ENCODE data around the gene ZFP42. TPM values are rescaled to one million over a fixed set of nuclear protein-coding genes. Genes with fewer than 3 reads are reported as not detected.

ZFP42 gene
- total RNA-seq, 1 experiment from 2014 or later = 0.12 TPM

DNA sequence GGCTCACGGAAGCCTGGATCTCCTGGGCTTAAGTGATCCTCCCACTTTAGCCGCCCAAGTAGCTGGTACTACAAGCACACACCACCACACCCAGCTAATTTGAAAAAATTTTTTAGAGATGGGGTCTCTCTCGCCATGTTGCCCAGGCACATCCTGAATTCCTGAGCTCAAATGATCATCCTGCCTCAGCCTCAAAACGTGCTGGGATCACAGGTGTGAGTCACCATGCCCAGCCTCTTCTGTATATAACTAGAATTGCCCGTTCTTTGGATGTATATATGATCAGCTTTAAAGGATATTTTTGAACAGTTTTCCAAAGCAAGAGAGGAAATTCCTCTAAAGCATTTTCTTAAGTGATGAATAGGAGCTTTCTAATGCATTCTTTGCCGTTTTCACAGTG, 22.7 kb downstream of the ZFP42 start:
- no peak for ATAC-seq
- TF ChIP-seq ZNF274 (IDR thresholded peaks at IDR 0.05; ENCODE audit: low read depth, low read length) (no peak), CEBPB (IDR thresholded peaks at IDR 0.05; ENCODE audit: low read depth) (no peak), TCF7L2 (IDR thresholded peaks at IDR 0.05; ENCODE audit: borderline replicate concordance, extremely low read depth, insufficient read depth, insufficient read length) (no peak), SIN3A (IDR thresholded peaks at IDR 0.05; ENCODE audit: low read depth) (no peak), YY1 (IDR thresholded peaks at IDR 0.05; ENCODE audit: extremely low read depth, insufficient replicate concordance, low read depth, low read length) (no peak), POLR2AphosphoS5 (IDR thresholded peaks at IDR 0.05; ENCODE audit: low read depth, low read length) (no peak), SRF (IDR thresholded peaks at IDR 0.05; ENCODE audit: low read depth) (no peak), ZFX (IDR thresholded peaks at IDR 0.05) (no peak), EZH2 (IDR thresholded peaks at IDR 0.05) (no peak), POLR2A (IDR thresholded peaks at IDR 0.05; ENCODE audit: borderline replicate concordance, extremely low read depth, insufficient read depth, insufficient read length) (no peak), EZH2phosphoT487 (IDR thresholded peaks at IDR 0.05; ENCODE audit: borderline replicate concordance) (no peak), CBX3 (IDR thresholded peaks at IDR 0.05; ENCODE audit: low read depth) (no peak), RAD21 (IDR thresholded peaks at IDR 0.05; ENCODE audit: low read depth) (no peak)
- TF ChIP-seq, protein P1, sequence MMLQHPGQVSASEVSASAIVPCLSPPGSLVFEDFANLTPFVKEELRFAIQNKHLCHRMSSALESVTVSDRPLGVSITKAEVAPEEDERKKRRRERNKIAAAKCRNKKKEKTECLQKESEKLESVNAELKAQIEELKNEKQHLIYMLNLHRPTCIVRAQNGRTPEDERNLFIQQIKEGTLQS (IDR thresholded peaks at IDR 0.05) = no peak
- TF ChIP-seq, protein P2, sequence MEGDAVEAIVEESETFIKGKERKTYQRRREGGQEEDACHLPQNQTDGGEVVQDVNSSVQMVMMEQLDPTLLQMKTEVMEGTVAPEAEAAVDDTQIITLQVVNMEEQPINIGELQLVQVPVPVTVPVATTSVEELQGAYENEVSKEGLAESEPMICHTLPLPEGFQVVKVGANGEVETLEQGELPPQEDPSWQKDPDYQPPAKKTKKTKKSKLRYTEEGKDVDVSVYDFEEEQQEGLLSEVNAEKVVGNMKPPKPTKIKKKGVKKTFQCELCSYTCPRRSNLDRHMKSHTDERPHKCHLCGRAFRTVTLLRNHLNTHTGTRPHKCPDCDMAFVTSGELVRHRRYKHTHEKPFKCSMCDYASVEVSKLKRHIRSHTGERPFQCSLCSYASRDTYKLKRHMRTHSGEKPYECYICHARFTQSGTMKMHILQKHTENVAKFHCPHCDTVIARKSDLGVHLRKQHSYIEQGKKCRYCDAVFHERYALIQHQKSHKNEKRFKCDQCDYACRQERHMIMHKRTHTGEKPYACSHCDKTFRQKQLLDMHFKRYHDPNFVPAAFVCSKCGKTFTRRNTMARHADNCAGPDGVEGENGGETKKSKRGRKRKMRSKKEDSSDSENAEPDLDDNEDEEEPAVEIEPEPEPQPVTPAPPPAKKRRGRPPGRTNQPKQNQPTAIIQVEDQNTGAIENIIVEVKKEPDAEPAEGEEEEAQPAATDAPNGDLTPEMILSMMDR (IDR thresholded peaks at IDR 0.05 in 2 of 3, conservative IDR thresholded peaks at IDR 0.05 in 1 of 3; ENCODE audit: borderline replicate concordance in 1 of 3, insufficient read depth in 1 of 3, low read depth in 2 of 3, low read length in 2 of 3) = no peak
- TF ChIP-seq, protein P3, sequence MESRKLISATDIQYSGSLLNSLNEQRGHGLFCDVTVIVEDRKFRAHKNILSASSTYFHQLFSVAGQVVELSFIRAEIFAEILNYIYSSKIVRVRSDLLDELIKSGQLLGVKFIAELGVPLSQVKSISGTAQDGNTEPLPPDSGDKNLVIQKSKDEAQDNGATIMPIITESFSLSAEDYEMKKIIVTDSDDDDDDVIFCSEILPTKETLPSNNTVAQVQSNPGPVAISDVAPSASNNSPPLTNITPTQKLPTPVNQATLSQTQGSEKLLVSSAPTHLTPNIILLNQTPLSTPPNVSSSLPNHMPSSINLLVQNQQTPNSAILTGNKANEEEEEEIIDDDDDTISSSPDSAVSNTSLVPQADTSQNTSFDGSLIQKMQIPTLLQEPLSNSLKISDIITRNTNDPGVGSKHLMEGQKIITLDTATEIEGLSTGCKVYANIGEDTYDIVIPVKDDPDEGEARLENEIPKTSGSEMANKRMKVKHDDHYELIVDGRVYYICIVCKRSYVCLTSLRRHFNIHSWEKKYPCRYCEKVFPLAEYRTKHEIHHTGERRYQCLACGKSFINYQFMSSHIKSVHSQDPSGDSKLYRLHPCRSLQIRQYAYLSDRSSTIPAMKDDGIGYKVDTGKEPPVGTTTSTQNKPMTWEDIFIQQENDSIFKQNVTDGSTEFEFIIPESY (IDR thresholded peaks at IDR 0.05; ENCODE audit: extremely low read depth, insufficient replicate concordance, low read length) = no peak
- TF ChIP-seq, protein P4, sequence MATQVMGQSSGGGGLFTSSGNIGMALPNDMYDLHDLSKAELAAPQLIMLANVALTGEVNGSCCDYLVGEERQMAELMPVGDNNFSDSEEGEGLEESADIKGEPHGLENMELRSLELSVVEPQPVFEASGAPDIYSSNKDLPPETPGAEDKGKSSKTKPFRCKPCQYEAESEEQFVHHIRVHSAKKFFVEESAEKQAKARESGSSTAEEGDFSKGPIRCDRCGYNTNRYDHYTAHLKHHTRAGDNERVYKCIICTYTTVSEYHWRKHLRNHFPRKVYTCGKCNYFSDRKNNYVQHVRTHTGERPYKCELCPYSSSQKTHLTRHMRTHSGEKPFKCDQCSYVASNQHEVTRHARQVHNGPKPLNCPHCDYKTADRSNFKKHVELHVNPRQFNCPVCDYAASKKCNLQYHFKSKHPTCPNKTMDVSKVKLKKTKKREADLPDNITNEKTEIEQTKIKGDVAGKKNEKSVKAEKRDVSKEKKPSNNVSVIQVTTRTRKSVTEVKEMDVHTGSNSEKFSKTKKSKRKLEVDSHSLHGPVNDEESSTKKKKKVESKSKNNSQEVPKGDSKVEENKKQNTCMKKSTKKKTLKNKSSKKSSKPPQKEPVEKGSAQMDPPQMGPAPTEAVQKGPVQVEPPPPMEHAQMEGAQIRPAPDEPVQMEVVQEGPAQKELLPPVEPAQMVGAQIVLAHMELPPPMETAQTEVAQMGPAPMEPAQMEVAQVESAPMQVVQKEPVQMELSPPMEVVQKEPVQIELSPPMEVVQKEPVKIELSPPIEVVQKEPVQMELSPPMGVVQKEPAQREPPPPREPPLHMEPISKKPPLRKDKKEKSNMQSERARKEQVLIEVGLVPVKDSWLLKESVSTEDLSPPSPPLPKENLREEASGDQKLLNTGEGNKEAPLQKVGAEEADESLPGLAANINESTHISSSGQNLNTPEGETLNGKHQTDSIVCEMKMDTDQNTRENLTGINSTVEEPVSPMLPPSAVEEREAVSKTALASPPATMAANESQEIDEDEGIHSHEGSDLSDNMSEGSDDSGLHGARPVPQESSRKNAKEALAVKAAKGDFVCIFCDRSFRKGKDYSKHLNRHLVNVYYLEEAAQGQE (IDR thresholded peaks at IDR 0.05; ENCODE audit: low read depth) = no peak
- H3K27ac ChIP-seq (ENCODE audit: low read depth, low read length) = no peak overlapping the region
- BruUV-seq (replicated peaks) = no TSS peak
- intact Hi-C loops (cut with micrococcal nuclease) = no loop called here
- H3K4me3 ChIP-seq (replicated peaks in 1 of 2; ENCODE audit: low read depth in 1 of 2, low read length in 2 of 2) = no peak overlapping the region
- H3K4me2 ChIP-seq (ENCODE audit: low read length) = no peak overlapping the region
- no peaks in the 10 kb centered on the region for H3K36me3 ChIP-seq (ENCODE audit: control insufficient read depth in 1 of 2, insufficient read depth in 2 of 2, low read length in 2 of 2)
- H3K79me2 ChIP-seq (ENCODE audit: insufficient read depth, low read length) = no peaks in the 10 kb centered on the region
- H3K27me3 ChIP-seq (ENCODE audit: insufficient read depth, low read length) = no peaks in the 10 kb centered on the region
- H3K4me1 ChIP-seq (ENCODE audit: control insufficient read depth in 1 of 2, insufficient read depth in 2 of 2, low read length in 2 of 2) = peaks cover 9 to 20% of the 10 kb centered on the region in 2 experiments; a peak in 3 of 4 replicates
- CTCF ChIA-PET = no interaction called here
- no peak overlapping the region for H3K9ac ChIP-seq (ENCODE audit: low read length)
- no peaks in the 10 kb centered on the region for H3K9me3 ChIP-seq (ENCODE audit: control insufficient read depth in 1 of 2, insufficient read depth in 1 of 2, low read depth in 1 of 2, low read length in 2 of 2)
- no peaks in the 10 kb centered on the region for H4K20me1 ChIP-seq (ENCODE audit: insufficient read depth)
- RAD21 ChIA-PET (ENCODE audit: low non-redundant PET in 1 of 2, low total read pairs in 2 of 2, uncharacterized antibody in 2 of 2, unreplicated experiment in 2 of 2) = no interaction called here
- no peaks in the 10 kb centered on the region for H3K9me2 ChIP-seq (ENCODE audit: insufficient read depth)
- no peak for DNase-seq (ENCODE audit: low read depth, low spot score)
- POLR2A ChIA-PET = no interaction called here
- H2AFZ ChIP-seq (ENCODE audit: low read depth, low read length, poor library complexity, severe bottlenecking) = no peak overlapping the region
